Spleen (tissue), 7 donors: ENCODE data around the gene REPS2.

Source experiments
- POLR2AphosphoS5 ChIP-seq, 3 donors: sonication (generic); formaldehyde crosslinking; IDR thresholded peaks; one replicate each; pipeline ENCODE4 v1.5.1; 2017; ENCODE audit warnings: antibody characterized with exemption in 3 of 3
- TF ChIP-seq, protein P1 (sequence below), 11 experiments: fragments of 200-600 bp in 7 of 11; fragments of 450-650 bp in 4 of 11; sonication (generic) in 4 of 11; IDR thresholded peaks in 8 of 11; conservative IDR thresholded peaks in 3 of 11; 1 replicate in 7 of 11; 2 replicates in 4 of 11; pipeline versions ENCODE4 v1.4.0 to v1.8.0; 2016 to 2021; ENCODE audit warnings: antibody characterized with exemption in 11 of 11, inconsistent platforms in 4 of 11, mild to moderate bottlenecking in 1 of 11
- donor health status: DM: no; HTN: no; CAD: no; lungs with moderate emphysema.
- donor health status: DM: no; HTN: no; CAD: no.
- donor health status: DM: no; HTN: no; CAD: no.

- no peak for TF ChIP-seq POLR2AphosphoS5 (IDR thresholded peaks at IDR 0.05)
- TF ChIP-seq, protein P1, sequence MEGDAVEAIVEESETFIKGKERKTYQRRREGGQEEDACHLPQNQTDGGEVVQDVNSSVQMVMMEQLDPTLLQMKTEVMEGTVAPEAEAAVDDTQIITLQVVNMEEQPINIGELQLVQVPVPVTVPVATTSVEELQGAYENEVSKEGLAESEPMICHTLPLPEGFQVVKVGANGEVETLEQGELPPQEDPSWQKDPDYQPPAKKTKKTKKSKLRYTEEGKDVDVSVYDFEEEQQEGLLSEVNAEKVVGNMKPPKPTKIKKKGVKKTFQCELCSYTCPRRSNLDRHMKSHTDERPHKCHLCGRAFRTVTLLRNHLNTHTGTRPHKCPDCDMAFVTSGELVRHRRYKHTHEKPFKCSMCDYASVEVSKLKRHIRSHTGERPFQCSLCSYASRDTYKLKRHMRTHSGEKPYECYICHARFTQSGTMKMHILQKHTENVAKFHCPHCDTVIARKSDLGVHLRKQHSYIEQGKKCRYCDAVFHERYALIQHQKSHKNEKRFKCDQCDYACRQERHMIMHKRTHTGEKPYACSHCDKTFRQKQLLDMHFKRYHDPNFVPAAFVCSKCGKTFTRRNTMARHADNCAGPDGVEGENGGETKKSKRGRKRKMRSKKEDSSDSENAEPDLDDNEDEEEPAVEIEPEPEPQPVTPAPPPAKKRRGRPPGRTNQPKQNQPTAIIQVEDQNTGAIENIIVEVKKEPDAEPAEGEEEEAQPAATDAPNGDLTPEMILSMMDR (IDR thresholded peaks at IDR 0.05 in 8 of 11, conservative IDR thresholded peaks at IDR 0.05 in 3 of 11), result no peak
Measured at GRCh38 chrX:17035111-17035510, 88.7 kb downstream of the REPS2 start.
